Glomerular visceral epithelial cell (primary cell): Measurements from ENCODE around the gene RAB7A.
"Not testable (repeated sequence)": the region's sequence is repeated elsewhere in the genome, so short reads cannot be mapped to it uniquely, and the experiment has no call there.

Source experiments
- DNase-seq: peaks from one replicate; pipeline ENCODE4 v3.0.0-alpha.2; 2016; ENCODE audit errors: extremely low spot score

The RAB7A gene

GRCh38 chr3:128710816-128711433 is 15.1 kb upstream of the RAB7A start:
- no peak for DNase-seq

- DNase-seq = no peak
Measured at GRCh38 chr3:128712848-128713247, 13.1 kb upstream of the RAB7A start.

GRCh38 chr3:128714887-128715491 is 11.0 kb upstream of the RAB7A start:
- DNase-seq = no peak

GRCh38 chr3:128718892-128719291 is 7.1 kb upstream of the RAB7A start:
- DNase-seq = not testable (repeated sequence)

DNA sequence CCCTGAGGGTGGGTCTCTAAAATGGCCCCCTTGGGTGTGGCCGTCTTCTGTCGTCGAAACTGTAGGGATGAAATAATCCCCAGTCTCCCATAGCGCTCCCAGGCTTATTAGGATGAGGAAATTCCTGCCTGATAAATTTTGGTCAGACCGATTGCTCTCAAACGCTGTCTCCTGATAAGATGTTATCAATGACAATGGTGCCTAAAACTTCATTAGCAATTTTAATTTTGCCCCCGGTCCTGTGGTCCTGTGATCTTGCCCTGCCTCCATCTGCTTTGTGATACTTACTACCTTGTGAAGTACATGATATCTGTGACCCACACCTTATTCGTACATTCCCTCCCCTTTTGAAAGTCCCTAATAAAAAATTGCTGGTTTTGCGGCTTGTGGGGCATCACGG is 5.1 kb upstream of the RAB7A start:
- no peak for DNase-seq

GRCh38 chr3:128723477-128723876 is 2.5 kb upstream of the RAB7A start:
- no peak for DNase-seq

GRCh38 chr3:128725547-128726022 is 398 bp upstream of the RAB7A start:
- DNase-seq = no peak

GRCh38 chr3:128727059-128727458 is 1.1 kb downstream of the RAB7A start:
- no peak for DNase-seq

DNA sequence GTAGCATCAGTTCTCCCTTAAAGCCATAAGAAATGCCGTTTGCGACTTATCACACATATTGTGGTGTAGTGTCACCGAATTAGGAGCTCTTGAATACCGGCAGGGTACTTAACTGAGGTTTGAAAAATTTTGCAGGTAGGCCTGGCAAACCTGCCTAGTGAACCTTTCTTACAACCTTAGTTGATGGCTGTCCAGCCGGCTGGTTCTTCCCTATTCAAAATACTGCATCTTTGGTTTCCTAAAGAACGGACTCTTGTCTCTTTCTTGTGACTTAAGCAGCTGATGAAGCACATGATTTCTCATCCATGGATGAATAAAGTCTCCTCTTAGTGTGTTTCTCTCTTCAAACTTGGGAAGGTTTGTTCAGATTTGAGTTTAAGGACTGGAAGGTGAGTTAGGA is 1.5 kb downstream of the RAB7A start:
- DNase-seq = no peak

DNA sequence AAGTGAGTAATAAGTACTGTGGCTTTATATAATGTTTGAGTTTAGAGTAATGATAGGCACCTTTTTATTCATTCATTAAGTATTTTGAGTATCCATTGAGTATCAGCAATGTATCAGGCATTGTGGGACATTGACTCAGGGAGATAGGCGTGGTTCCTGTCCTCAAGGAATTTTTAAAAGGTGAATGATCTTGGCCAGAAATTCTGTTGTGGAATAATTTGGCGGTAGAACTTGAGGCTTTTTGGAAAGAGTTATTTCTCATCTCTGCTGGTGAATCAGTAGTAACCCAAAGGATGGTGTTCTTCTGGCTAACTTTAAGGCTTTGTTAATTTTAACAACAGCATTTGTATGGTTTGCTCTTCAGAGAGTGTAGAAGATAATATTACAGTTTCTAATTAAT is 2.0 kb downstream of the RAB7A start:
- DNase-seq = peak; percentile 15

DNA sequence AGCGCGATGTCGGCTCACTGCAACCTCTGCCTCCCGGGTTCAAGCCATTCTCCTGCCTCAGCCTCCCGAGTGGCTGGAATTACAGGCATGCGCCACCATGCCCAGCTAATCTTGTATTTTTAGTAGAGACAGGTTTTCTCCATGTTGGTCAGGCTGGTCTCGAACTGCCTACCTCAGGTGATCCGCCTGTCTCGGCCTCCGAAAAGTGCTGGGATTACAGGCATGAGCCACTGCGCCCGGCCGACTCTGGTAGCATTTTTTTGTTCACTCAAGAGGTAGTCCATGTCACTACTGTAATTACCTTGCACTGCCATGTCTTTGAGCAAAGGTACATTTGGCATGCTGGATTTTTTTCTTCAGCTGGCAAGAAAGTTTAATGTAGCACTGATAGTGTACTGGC is 2.5 kb downstream of the RAB7A start:
- DNase-seq = not testable (repeated sequence)

- no peak for DNase-seq
Measured at GRCh38 chr3:128730471-128730870, 4.5 kb downstream of the RAB7A start.

DNA sequence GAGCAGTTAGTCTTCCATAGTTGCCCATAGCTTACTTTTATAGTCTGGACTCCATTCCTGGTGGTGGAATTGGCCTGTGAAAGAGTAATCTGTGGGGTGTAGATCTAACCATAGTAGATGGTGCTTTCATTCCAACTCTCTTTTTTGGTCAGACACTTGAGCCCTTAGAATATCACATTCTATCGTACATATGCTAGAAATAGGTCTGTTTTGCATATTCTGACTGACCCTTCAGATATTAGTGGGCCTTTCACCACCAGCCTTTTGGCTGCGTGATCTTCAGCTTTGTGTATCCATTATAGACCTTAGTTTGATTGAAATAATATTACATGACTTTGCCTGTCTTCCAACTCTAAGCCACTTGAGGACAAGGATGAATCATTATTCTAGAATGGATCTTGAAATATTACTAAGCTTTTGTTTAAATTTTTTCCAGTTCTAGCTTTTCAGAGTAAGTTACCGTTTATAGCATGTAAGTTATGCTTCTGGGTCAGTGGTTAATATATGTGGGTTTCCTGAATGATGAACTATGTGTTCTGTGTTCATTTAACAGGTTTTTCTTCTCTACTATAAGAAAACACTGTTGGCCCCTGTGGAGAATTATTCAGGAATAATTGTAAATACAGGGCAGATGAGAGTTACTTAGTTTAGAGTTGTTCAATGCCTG is 8.7 kb downstream of the RAB7A start:
- no peak for DNase-seq

DNA sequence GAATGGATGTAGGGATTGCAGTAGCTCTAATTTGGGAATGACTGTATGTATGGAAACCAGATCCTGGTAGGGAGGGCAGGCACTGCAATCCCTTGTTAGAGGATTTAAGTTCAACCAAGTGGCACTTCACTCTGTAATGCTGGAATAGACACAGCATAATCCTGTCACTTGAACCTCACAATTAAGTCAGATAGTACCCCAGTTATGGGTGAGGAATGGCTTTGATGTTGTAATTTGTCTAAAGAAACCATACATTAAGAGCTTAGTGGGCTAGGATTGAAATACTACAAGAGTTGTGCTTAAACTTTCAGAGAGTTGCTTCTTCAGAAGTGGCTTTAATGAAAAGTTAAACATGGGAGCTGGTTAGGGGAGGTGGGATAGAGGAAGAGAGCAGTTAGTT is 9.3 kb downstream of the RAB7A start:
- DNase-seq = no peak

DNA sequence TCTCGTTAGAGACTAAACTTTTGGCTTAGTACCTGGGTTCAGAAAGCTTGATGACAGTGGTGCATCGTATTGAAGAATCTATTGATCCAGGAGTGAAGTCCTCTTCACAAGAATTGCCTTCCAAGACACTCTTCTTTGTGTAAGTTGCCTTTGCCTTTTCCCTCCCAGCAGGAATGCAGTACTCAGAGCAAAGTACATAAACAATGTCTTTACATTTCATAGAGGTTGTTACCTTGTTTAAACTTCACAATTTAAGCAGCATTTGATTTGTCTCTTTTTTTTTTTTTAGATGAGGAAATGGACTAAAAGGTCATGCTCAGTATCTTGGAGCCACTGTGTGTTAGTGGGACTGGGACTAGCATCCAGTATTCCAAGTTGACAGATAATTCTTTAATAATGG is 9.9 kb downstream of the RAB7A start:
- no peak for DNase-seq

GRCh38 chr3:128736601-128737000 is 10.6 kb downstream of the RAB7A start:
- no peak for DNase-seq

DNA sequence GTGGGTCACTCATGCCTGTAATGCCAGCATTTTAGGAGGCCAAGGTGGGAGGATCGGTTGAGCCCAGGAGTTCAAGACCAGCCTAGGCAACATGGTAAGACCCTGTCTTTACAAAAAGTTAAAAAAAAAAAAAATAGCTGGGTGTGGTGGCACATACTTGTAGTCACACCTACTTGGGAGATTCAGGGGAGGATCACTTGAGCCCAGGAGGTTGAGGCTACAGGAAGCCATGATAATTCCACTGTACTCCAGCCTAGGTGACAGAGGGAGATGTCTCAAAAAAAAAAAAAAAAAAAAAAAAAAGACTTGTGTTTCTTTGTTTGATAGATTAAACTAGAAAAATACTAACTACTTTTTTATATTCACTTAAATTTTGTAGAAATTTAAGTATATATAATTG is 14.6 kb downstream of the RAB7A start:
- DNase-seq = no peak

DNA sequence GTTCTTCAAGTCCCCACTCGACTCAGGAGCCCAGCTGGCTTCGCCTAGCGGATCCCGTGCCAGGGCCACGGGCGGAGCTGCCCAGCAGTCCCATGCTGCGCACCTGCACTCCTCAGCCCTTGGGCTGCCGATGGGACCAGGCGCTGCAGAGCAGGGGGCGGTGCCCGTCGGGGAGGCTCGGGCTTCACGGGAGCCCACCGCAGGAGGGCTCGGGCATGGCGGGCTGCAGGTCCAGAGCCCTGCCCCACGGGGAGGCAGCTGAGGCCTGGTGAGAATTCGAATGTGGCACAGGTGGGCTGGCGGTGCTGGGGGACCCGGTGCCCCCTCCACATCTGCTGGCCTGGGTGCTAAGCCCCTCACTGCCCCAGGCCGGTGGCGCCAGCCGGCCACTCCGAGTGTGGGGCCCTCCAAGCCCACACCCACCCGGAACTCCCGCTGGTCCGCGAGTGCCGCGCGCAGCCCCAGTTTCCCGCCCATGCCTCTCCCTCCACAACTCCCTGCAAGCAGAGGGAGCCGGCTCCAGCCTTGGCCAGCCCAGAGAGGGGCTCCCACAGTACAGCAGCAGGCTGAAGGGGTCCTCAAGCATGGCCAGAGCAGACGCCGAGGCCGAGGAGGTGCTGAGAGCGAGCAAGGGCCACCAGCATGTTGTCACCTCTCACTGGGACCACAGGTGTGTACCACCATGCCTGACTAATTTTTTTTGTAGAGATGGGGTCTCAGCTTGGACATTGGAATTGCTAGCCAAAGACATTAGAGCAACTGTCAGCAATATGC is 17.0 kb downstream of the RAB7A start:
- no peak for DNase-seq

GRCh38 chr3:128745742-128746141 is 19.8 kb downstream of the RAB7A start:
- no peak for DNase-seq

DNA sequence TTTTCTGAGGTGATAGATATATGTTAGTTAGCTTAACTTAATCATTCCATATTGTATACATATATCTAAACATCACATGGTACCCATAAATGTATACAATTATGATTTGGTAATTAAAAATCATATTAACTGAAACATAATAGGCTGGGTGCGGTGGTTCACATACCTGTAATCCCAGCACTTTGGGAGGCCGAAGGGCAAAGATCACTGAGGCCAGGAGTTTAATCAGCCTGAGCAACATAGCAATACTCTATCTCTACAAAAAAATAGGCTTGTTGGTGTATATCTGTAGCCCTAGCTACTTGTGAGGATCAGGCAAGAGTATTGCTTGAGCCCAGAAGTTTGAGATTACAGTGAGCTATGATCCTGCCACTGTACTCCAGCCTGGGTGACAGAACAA is 20.9 kb downstream of the RAB7A start:
- DNase-seq = no peak

DNA sequence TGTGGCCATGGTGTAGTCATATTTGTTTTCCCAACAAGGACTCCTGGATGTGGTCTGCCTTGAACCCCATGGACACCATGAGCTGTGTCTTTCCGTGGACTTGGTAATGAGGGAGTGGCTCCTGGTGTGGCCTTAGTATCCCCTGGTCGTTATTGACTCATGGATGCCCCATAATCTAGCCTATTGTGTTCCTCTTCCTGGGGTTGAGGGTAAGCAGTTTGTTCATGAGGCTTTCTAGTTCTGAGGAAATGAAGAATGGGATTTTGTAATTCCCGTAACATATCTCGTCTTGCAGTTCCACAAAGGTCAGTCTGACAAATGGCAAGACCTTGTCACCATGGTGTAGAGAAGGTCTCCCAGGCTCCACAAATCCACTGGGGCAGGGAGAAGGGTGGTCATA is 22.6 kb downstream of the RAB7A start:
- no peak for DNase-seq

DNA sequence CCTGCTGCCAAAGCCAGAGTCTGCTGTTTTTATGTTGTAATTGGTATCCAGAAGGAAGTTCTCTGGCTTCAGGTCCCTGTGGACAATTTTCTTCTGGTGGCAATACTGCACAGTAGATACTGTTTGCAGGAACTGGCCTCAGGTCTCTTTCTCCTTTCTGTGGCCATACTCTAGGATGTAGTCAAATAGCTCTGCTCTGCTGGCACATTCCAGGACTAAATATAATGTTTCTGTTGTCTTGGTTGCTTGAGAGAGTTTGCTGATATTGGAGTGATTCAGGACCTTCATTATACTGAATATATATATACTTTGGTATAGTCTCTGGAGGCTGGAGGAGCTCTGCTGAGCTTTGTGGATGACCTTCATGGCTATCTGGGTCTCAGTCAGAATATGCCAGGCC is 23.1 kb downstream of the RAB7A start:
- DNase-seq = no peak

DNA sequence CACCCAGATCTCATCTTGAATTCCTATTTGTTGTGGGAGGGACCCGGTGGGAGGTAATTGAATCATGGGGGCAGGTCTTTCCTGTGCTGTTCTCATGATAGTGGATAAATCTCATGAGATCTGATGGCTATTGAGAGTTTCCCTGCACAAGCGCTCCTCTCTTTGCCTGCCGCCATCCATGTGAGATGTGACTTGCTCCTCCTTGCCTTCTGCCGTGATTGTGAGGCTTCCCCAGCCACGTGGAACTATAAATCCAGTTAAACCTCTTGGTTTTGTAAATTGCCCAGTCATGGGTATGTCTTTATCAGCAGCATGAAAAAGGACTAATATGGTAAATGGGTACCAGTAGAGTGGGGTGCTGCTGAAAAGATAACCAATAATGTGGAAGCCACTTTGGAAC is 23.6 kb downstream of the RAB7A start:
- not testable (repeated sequence) for DNase-seq
